GM23248 (cell line): Measurements from ENCODE around the gene SRP14.

Experiments used
- EZH2 ChIP-seq: fragments of 200-600 bp; sonication (generic); IDR thresholded peaks from 2 replicates; pipeline ENCODE4 v1.6.1; 2018; ENCODE audit warnings: antibody characterized with exemption, mild to moderate bottlenecking; ENCODE audit not compliant: insufficient read depth, poor library complexity, severe bottlenecking
- EZH2phosphoT487 ChIP-seq: fragments of 200-600 bp; sonication (generic); IDR thresholded peaks from 2 replicates; pipeline ENCODE4 v1.6.1; 2018; ENCODE audit warnings: antibody characterized with exemption, moderate library complexity, mild to moderate bottlenecking, low read depth; ENCODE audit not compliant: insufficient read depth

DNA sequence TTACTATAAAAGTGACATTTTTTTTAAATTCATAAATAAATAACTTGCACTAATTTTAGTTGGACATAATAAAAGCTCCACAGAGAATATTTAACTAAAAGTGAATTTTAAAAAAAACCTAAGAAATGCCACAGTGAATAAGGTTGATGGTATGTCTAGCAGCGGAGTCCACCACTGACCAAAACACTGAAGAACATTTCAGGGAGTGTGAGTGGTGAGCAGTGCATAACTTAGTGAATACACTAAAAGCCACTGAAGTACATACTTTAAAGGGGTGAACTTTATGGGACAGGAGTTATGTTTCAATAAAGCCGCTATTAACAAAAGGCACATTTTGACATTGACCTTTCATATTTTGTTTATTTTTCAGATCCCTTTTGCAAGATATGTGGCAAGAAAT is 32.3 kb downstream of the SRP14 start:
- TF ChIP-seq EZH2 = no peak
- TF ChIP-seq EZH2phosphoT487 = no peak
